ENCODE measurements around the gene SHISA2.

GRCh38 chr13:26021516-26021915 is 30.3 kb downstream of the SHISA2 start:
- TF ChIP-seq EZH2phosphoT487 (IDR thresholded peaks at IDR 0.05; ENCODE audit: low read length) = no peak
- TF ChIP-seq CTCF (IDR thresholded peaks at IDR 0.05; ENCODE audit: low read length) = no peak
- no peak for TF ChIP-seq EZH2 (optimal IDR thresholded peaks at IDR 0.05; ENCODE audit: low read depth, low read length)
